Upper lobe of left lung (tissue), 4 donors: ENCODE data around the gene TULP1.

Experiments used
- CTCF ChIP-seq, 6 experiments: fragments of 450-650 bp in 4 of 6; fragments of 200-600 bp in 2 of 6; sonication (generic) in 2 of 6; IDR thresholded peaks; one replicate each; pipeline ENCODE4 v1.5.1; 2016 to 2019; ENCODE audit warnings: antibody characterized with exemption in 6 of 6
- POLR2AphosphoS5 ChIP-seq, 2 donors: sonication (generic); formaldehyde crosslinking; IDR thresholded peaks; one replicate each; pipeline ENCODE4 v1.5.1; 2017; ENCODE audit warnings: antibody characterized with exemption in 2 of 2

GRCh38 chr6:35489995-35490791, 22.5 kb downstream of the TULP1 start:
- no peak for TF ChIP-seq CTCF (IDR thresholded peaks at IDR 0.05)
- TF ChIP-seq POLR2AphosphoS5 (IDR thresholded peaks at IDR 0.05), result no peak
